GM23248 (cell line): ENCODE measurements around the gene MMP17. TPM values are rescaled to one million over a fixed set of nuclear protein-coding genes. Genes with fewer than 3 reads are reported as not detected.
A peak's percentile ranks its signal among the peaks of the same experiment; 100 is the strongest.

ENCODE experiments used
- DNase-seq: peaks from one replicate; pipeline ENCODE4 v3.0.0-alpha.2; 2015
- H2AFZ ChIP-seq: fragments of 200-600 bp; sonication (generic); 2 replicates; pipeline ENCODE4 v1.6.1; 2016; ENCODE audit warnings: antibody characterized with exemption
- H3F3A ChIP-seq: fragments of 200-600 bp; sonication (generic); 2 replicates; pipeline ENCODE4 v1.6.1; 2016; ENCODE audit warnings: mild to moderate bottlenecking, antibody characterized with exemption, mixed run types; ENCODE audit not compliant: insufficient read depth
- H3K27ac ChIP-seq: fragments of 200-600 bp; sonication (generic); 2 replicates; pipeline ENCODE4 v1.5.1; 2016; ENCODE audit warnings: mild to moderate bottlenecking
- H3K27me3 ChIP-seq: fragments of 200-600 bp; sonication (generic); replicated peaks from 2 replicates; pipeline ENCODE4 v1.6.1; 2016; ENCODE audit warnings: mild to moderate bottlenecking; ENCODE audit not compliant: insufficient read depth
- H3K36me3 ChIP-seq: fragments of 200-600 bp; sonication (generic); 2 replicates; pipeline ENCODE4 v1.6.1; 2016; ENCODE audit warnings: low read depth, mild to moderate bottlenecking
- H3K4me1 ChIP-seq: fragments of 200-600 bp; sonication (generic); 2 replicates; pipeline ENCODE4 v1.6.1; 2016; ENCODE audit warnings: mild to moderate bottlenecking; ENCODE audit not compliant: insufficient read depth
- H3K4me2 ChIP-seq: fragments of 200-600 bp; sonication (generic); one replicate; pipeline ENCODE4 v1.6.1; 2016; ENCODE audit warnings: mild to moderate bottlenecking; ENCODE audit not compliant: unreplicated experiment
- H3K4me3 ChIP-seq: fragments of 200-600 bp; sonication (generic); 2 replicates; pipeline ENCODE4 v1.5.1; 2016; ENCODE audit warnings: mild to moderate bottlenecking
- H3K79me2 ChIP-seq: fragments of 200-600 bp; sonication (generic); 2 replicates; pipeline ENCODE4 v1.6.1; 2016; ENCODE audit warnings: mild to moderate bottlenecking; ENCODE audit not compliant: insufficient read depth
- H3K9ac ChIP-seq: fragments of 200-600 bp; sonication (generic); 2 replicates; pipeline ENCODE4 v1.6.1; 2016; ENCODE audit warnings: mild to moderate bottlenecking
- H3K9me2 ChIP-seq: fragments of 200-600 bp; sonication (generic); 2 replicates; pipeline ENCODE4 v1.6.1; 2016; ENCODE audit warnings: mixed run types, mild to moderate bottlenecking, moderate library complexity; ENCODE audit not compliant: insufficient read depth
- H3K9me3 ChIP-seq: fragments of 200-600 bp; sonication (generic); one replicate; pipeline ENCODE4 v1.6.1; 2017; ENCODE audit warnings: low read depth
- H4K20me1 ChIP-seq: fragments of 200-600 bp; sonication (generic); 2 replicates; pipeline ENCODE4 v1.6.0; 2016; ENCODE audit not compliant: insufficient read depth
- EZH2 ChIP-seq: fragments of 200-600 bp; sonication (generic); IDR thresholded peaks from 2 replicates; pipeline ENCODE4 v1.6.1; 2018; ENCODE audit warnings: antibody characterized with exemption, mild to moderate bottlenecking; ENCODE audit not compliant: insufficient read depth, poor library complexity, severe bottlenecking
- EZH2phosphoT487 ChIP-seq: fragments of 200-600 bp; sonication (generic); IDR thresholded peaks from 2 replicates; pipeline ENCODE4 v1.6.1; 2018; ENCODE audit warnings: antibody characterized with exemption, moderate library complexity, mild to moderate bottlenecking, low read depth; ENCODE audit not compliant: insufficient read depth
- WGBS, 2 experiments: methylation state at CpG; one replicate each; pipeline ENCODE4 v1.1.6; 2015 to 2017; ENCODE audit warnings: low lambda C conversion rate in 2 of 2, low coverage in 1 of 2; ENCODE audit errors: missing lambda C conversion rate in 2 of 2; 5-methylcytosine and 5-hydroxymethylcytosine counted together
- in situ Hi-C: fragments of 300-500 bp; cut with MboI; formaldehyde crosslinking; loops from 2 replicates; pipeline ENCODE4 v1.15.0; 2020
- polyA plus RNA-seq: library from polyadenylated mRNA; unstranded; fragments of >200 nt; fragmentation: Nextera tagmentation; extraction: Ambion mirVana; gene quantifications from 2 replicates; pipeline ENCODE4 v1.2.1, GENCODE V29; 2016
- total RNA-seq: library from RNA; depleted of rRNA; stranded (reverse); fragments of >200 nt; shearing (Covaris generic); gene quantifications from 2 replicates; pipeline ENCODE4 v1.2.3, GENCODE V29; 2014

Gene MMP17
- total and polyA plus RNA-seq, 2 experiments from 2014 or later: 10.1 to 52.1 TPM

GRCh38 chr12:131861261-131862083 is 33.3 kb downstream of the MMP17 start:
- 76 to 78% methylated on average over 12 of the region's 12 CpGs for WGBS, 2 experiments
- no peak for TF ChIP-seq EZH2phosphoT487
- TF ChIP-seq EZH2: no peak
- peak overlapping the region; percentile 78 for H2AFZ ChIP-seq

GRCh38 chr12:131862084-131862441 is 33.9 kb downstream of the MMP17 start:
- no peaks in the 10 kb centered on the region for H3K36me3 ChIP-seq
- no peak overlapping the region for H3K4me3 ChIP-seq
- H4K20me1 ChIP-seq: no peaks in the 10 kb centered on the region
- H2AFZ ChIP-seq: no peak overlapping the region
- peak overlapping the region; percentile 86; the same call in 1 of the 2 replicates for H3K27ac ChIP-seq
- H3K27me3 ChIP-seq: no peaks in the 10 kb centered on the region
- WGBS, 2 experiments: 68 to 73% methylated on average over 4 of the region's 4 CpGs
- H3K4me2 ChIP-seq: no peak overlapping the region
- H3K9me3 ChIP-seq: no peaks in the 10 kb centered on the region
- H3K9ac ChIP-seq: no peak overlapping the region
- in situ Hi-C loops: no loop called here
- peaks cover 3% of the 10 kb centered on the region; the same call in 1 of the 2 replicates for H3F3A ChIP-seq
- H3K79me2 ChIP-seq: no peaks in the 10 kb centered on the region
- H3K9me2 ChIP-seq: no peaks in the 10 kb centered on the region
- no peak for TF ChIP-seq EZH2
- TF ChIP-seq EZH2phosphoT487: no peak
- no peak for DNase-seq
- H3K4me1 ChIP-seq: peaks cover 28% of the 10 kb centered on the region

More at GRCh38 chr12:131861261-131862083, 33.3 kb downstream of the MMP17 start:
- Histone ChIP-seq H3K9ac (peak overlapping the region; percentile 80), H3K36me3 (no peaks in the 10 kb centered on the region), H3F3A (peaks cover 3% of the 10 kb centered on the region; the same call in 1 of the 2 replicates), H3K27me3 (no peaks in the 10 kb centered on the region), H3K9me3 (no peaks in the 10 kb centered on the region), H3K79me2 (no peaks in the 10 kb centered on the region), H3K4me1 (peaks cover 28% of the 10 kb centered on the region), H3K9me2 (no peaks in the 10 kb centered on the region), H3K4me3 (0 out of 2 replicates have a peak overlapping the region, but pooled peaks have one; percentile 37), H4K20me1 (no peaks in the 10 kb centered on the region), H3K27ac (peak overlapping the region; percentile 86), H3K4me2 (peak overlapping the region; percentile 47)
- in situ Hi-C loops: no loop called here
- no peak for DNase-seq

- Histone ChIP-seq H4K20me1 (no peaks in the 10 kb centered on the region), H3K4me3 (no peak overlapping the region), H3K36me3 (no peaks in the 10 kb centered on the region), H3K4me2 (no peak overlapping the region), H3K79me2 (no peaks in the 10 kb centered on the region), H3K9me2 (no peaks in the 10 kb centered on the region), H3K27me3 (no peaks in the 10 kb centered on the region), H2AFZ (peak overlapping the region; percentile 37), H3K9me3 (no peaks in the 10 kb centered on the region), H3K4me1 (peaks cover 28% of the 10 kb centered on the region), H3K9ac (peak overlapping the region; percentile 10; the same call in 1 of the 2 replicates), H3F3A (peaks cover 3% of the 10 kb centered on the region; the same call in 1 of the 2 replicates), H3K27ac (peak overlapping the region; percentile 43)
- no peak for DNase-seq
- in situ Hi-C loops: no loop called here
- TF ChIP-seq EZH2phosphoT487 (no peak), EZH2 (no peak)
- 72 to 80% methylated on average over 14 of the region's 14 CpGs for WGBS, 2 experiments
Measured at GRCh38 chr12:131862600-131862993, 34.4 kb downstream of the MMP17 start.

DNA sequence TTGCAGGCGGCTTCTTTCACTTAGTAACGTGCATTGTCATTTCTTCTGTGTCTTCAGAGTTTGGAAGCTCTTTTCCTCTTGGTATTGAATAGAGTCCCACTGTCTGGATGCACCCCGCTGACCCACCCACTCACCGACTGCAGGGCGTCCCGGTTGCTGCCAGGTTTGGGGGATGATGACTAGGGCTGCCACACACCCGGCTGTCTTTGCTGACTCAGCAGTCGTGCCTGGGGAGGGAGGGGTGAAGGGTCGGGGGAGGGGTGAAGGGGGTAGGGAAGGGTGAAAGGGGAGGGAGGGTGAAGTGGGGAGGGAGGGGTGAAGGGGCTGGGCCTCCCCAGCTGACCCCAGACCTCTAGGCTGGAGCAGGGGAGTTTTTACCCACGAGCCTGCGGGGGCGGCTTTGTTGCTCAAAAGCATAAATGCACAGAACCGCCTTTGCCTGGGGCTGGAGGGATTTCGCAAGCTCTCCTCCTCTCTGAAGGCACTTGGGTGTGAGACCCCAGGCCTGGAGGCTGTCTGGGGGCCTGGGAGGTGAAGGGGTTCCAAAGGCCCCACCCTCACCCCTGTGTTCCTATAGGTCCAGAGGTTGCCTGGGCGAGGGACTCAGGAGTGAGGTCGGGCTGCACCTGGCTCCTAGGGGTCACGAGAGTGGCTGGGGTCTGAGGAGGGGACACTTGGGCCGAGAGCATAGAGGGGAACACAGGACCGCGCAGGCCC is 35.0 kb downstream of the MMP17 start:
- Histone ChIP-seq H3K27ac (peak overlapping the region; percentile 43), H3F3A (peaks cover 3% of the 10 kb centered on the region; the same call in 1 of the 2 replicates), H3K9me3 (no peaks in the 10 kb centered on the region), H3K27me3 (no peaks in the 10 kb centered on the region), H3K9me2 (no peaks in the 10 kb centered on the region), H3K4me2 (no peak overlapping the region), H3K79me2 (no peaks in the 10 kb centered on the region), H3K4me1 (peaks cover 28% of the 10 kb centered on the region), H4K20me1 (no peaks in the 10 kb centered on the region), H2AFZ (peak overlapping the region; percentile 37), H3K9ac (peak overlapping the region; percentile 10; the same call in 1 of the 2 replicates), H3K36me3 (no peaks in the 10 kb centered on the region), H3K4me3 (no peak overlapping the region)
- peak; percentile 72 for DNase-seq
- WGBS, 2 experiments: 44 to 48% methylated on average over 17 to 20 of the region's 20 CpGs
- TF ChIP-seq EZH2phosphoT487 (no peak), EZH2 (no peak)
- in situ Hi-C loops: no loop called here
